K562 (cell line): ENCODE data around the gene NPB. TPM values are rescaled to one million over a fixed set of nuclear protein-coding genes. Genes with fewer than 3 reads are reported as not detected.
A peak's percentile ranks its signal among the peaks of the same experiment; 100 is the strongest.

Experiments used
- CSDE1 ChIP-seq, 2 experiments: fragments of 450-650 bp; IDR thresholded peaks; 2 replicates each; pipeline ENCODE4 v1.6.1; 2016; ENCODE audit warnings: mild to moderate bottlenecking in 1 of 2
- ETS2 ChIP-seq: IDR thresholded peaks from 2 replicates; pipeline ENCODE4 v1.6.1; 2016; ENCODE audit warnings: borderline replicate concordance, missing genetic modification characterization, mild to moderate bottlenecking, moderate library complexity, missing compliant biosample characterization; ENCODE audit not compliant: poor library complexity, severe bottlenecking
- KAT7 ChIP-seq: sonication (generic); formaldehyde crosslinking; IDR thresholded peaks from 2 replicates; pipeline ENCODE4 v1.8.0; 2022; ENCODE audit warnings: missing genetic modification reagents, mild to moderate bottlenecking, borderline replicate concordance
- KLF6 ChIP-seq: fragments of 250-450 bp; sonication (Bioruptor Pico); IDR thresholded peaks from 2 replicates; pipeline ENCODE4 v1.4.0; 2020; ENCODE audit warnings: mild to moderate bottlenecking, moderate library complexity, borderline replicate concordance
- LARP7 ChIP-seq: fragments of 450-650 bp; IDR thresholded peaks from 2 replicates; pipeline ENCODE4 v1.6.1; 2016
- NCOR1 ChIP-seq: fragments of 450-650 bp; IDR thresholded peaks from 2 replicates; pipeline ENCODE4 v1.6.1; 2016; ENCODE audit warnings: mild to moderate bottlenecking, moderate library complexity
- RFX1 ChIP-seq: fragments of 450-650 bp; IDR thresholded peaks from 2 replicates; pipeline ENCODE4 v1.6.1; 2016; ENCODE audit warnings: mild to moderate bottlenecking, moderate library complexity
- SMAD3 ChIP-seq: fragments of 450-650 bp; formaldehyde crosslinking; conservative IDR thresholded peaks from 2 replicates; pipeline ENCODE4 v1.4.0; 2020; ENCODE audit warnings: mild to moderate bottlenecking
- TAF15 ChIP-seq: fragments of 200-400 bp; formaldehyde crosslinking; IDR thresholded peaks from 2 replicates; pipeline ENCODE4 v1.6.1; 2017; ENCODE audit warnings: mild to moderate bottlenecking, low read depth, low read length, moderate library complexity
- YY1 ChIP-seq, 3 experiments: IDR thresholded peaks; 2 replicates each; pipeline ENCODE4 v1.6.1; 2011; ENCODE audit warnings: low read length in 2 of 3, mild to moderate bottlenecking in 2 of 3, moderate library complexity in 2 of 3, borderline replicate concordance in 1 of 3, control low read depth in 1 of 3, low read depth in 1 of 3; ENCODE audit not compliant: insufficient read depth in 3 of 3, insufficient replicate concordance in 2 of 3, control insufficient read depth in 1 of 3, insufficient read length in 1 of 3; ENCODE audit errors: extremely low read depth in 1 of 3
- ZEB2 ChIP-seq: fragments of 450-650 bp; IDR thresholded peaks from 2 replicates; pipeline ENCODE4 v1.6.1; 2016
- ZNF140 ChIP-seq: fragments of 250-450 bp; sonication (Bioruptor Pico); IDR thresholded peaks from 2 replicates; pipeline ENCODE4 v1.8.0; 2021; ENCODE audit warnings: moderate library complexity, mild to moderate bottlenecking, inconsistent platforms
- ZNF41 ChIP-seq: fragments of 250-450 bp; sonication (Bioruptor Pico); conservative IDR thresholded peaks from 2 replicates; pipeline ENCODE4 v1.4.0; 2020; ENCODE audit warnings: mild to moderate bottlenecking
- ZNF561 ChIP-seq: fragments of 450-650 bp; formaldehyde crosslinking; conservative IDR thresholded peaks from 2 replicates; pipeline ENCODE4 v1.4.0; 2020; ENCODE audit warnings: mild to moderate bottlenecking, moderate library complexity
- ZNF586 ChIP-seq: fragments of 450-650 bp; formaldehyde crosslinking; conservative IDR thresholded peaks from 2 replicates; pipeline ENCODE4 v1.4.0; 2020; ENCODE audit warnings: mild to moderate bottlenecking, moderate library complexity
- ZNF79 ChIP-seq: fragments of 250-450 bp; sonication (Bioruptor Pico); IDR thresholded peaks from 2 replicates; pipeline ENCODE4 v1.4.0; 2020; ENCODE audit warnings: low read depth, mild to moderate bottlenecking, moderate library complexity
- polyA plus RNA-seq, 8 experiments: library from polyadenylated mRNA; depleted of rRNA in 4 of 8; stranded (reverse) in 5 of 8; unstranded in 3 of 8; fragments of >200 nt; fragmentation: Nextera tagmentation in 2 of 8; fragmentation: Illumina TruSeq in 1 of 8; extraction: Ambion mirVana in 2 of 8; extraction: Trizol in 1 of 8; gene quantifications; 2 replicates each; pipeline versions ENCODE4 v1.2.1 to v1.2.3, GENCODE V29; 2011 to 2014; ENCODE audit warnings: inconsistent platforms in 1 of 8, missing spikeins in 1 of 8
- total RNA-seq, 7 experiments: library from RNA; depleted of rRNA in 6 of 7; stranded (reverse); fragments of >200 nt in 6 of 7; fragmentation: Illumina TruSeq in 2 of 7; extraction: Trizol in 2 of 7; gene quantifications; 2 replicates each; pipeline versions ENCODE4 v1.2.1 to v1.2.3, GENCODE V29; 2011 to 2021; ENCODE audit warnings: low replicate concordance in 1 of 7
- TF ChIP-seq, protein P1 (sequence below): sonication (generic); formaldehyde crosslinking; IDR thresholded peaks from 2 replicates; pipeline ENCODE4 v1.8.1; 2023; ENCODE audit warnings: mild to moderate bottlenecking, missing genetic modification reagents
- TF ChIP-seq, protein P2 (sequence below): sonication (generic); formaldehyde crosslinking; IDR thresholded peaks from 2 replicates; pipeline ENCODE4 v1.8.0; 2023; ENCODE audit warnings: missing genetic modification reagents, mild to moderate bottlenecking, borderline replicate concordance

Gene NPB
- total and polyA plus RNA-seq, 9 of the 15 experiments (the other 6 are each of a cell fraction or from before 2014, with no cell fraction given) = 0.03 to 0.61 (median 0.14) TPM; not detected in 2

DNA sequence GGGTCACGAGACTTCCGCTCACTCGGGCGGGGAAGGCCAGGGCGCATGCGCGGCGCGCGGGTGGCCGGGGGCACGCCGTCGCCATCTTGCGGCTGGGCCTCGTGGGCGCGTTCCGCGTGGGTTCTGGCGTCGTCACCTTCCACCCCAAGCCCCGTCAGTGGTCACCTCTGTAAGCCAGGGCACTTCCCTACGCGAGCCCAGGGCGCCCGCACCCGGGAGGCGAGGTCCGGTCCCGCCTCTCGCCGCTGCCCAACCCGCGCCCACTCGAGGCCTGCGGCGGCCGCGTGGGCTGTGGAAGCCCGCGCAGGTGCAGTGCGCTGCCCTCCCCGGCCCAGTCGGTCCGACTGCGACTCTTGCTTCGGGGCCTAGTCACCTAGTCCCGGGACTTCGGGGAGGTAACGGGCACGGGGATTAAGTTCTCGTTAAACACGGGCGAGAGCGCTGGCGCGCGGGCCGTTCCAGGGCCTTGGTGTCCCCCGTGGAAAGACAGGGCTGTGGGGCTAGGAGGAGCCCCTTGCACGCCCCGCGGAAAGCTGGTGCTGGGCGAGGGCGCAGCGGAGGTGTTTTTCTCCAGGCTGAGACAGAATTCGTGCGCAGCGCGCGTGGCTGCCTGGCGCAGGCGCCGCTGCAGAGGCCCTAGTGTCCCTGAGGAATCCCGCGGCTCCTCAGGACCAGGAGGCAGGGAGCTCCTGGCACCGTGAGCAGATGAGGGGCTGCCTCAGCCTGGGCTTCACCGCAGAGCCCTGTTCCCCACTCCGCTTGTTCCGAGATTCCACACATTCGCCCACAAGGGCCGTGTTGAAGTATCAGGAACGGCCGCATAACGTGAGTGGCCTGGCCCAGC, 30.4 kb upstream of the NPB start (continued):
- peak; percentile 88 to 97 (median 95) for TF ChIP-seq YY1 (IDR thresholded peaks at IDR 0.05; ENCODE audit: borderline replicate concordance in 1 of 3, control insufficient read depth in 1 of 3, extremely low read depth in 1 of 3, insufficient read depth in 3 of 3, insufficient read length in 1 of 3, insufficient replicate concordance in 2 of 3, low read depth in 1 of 3, low read length in 2 of 3)
- TF ChIP-seq KAT7 (CRISPR knock-in tag) = peak; percentile 98
- TF ChIP-seq LARP7 = 0 out of 2 replicates have a peak, but pooled peaks have one; percentile 18
- TF ChIP-seq ZNF41 (CRISPR knock-in tag) = no peak
- TF ChIP-seq SMAD3 (CRISPR knock-in tag) = peak; percentile 15; the same call in 1 of the 2 replicates
- TF ChIP-seq, protein P1, sequence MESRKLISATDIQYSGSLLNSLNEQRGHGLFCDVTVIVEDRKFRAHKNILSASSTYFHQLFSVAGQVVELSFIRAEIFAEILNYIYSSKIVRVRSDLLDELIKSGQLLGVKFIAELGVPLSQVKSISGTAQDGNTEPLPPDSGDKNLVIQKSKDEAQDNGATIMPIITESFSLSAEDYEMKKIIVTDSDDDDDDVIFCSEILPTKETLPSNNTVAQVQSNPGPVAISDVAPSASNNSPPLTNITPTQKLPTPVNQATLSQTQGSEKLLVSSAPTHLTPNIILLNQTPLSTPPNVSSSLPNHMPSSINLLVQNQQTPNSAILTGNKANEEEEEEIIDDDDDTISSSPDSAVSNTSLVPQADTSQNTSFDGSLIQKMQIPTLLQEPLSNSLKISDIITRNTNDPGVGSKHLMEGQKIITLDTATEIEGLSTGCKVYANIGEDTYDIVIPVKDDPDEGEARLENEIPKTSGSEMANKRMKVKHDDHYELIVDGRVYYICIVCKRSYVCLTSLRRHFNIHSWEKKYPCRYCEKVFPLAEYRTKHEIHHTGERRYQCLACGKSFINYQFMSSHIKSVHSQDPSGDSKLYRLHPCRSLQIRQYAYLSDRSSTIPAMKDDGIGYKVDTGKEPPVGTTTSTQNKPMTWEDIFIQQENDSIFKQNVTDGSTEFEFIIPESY (CRISPR knock-in tag) = 0 out of 2 replicates have a peak, but pooled peaks have one; percentile 27
- TF ChIP-seq, protein P2, sequence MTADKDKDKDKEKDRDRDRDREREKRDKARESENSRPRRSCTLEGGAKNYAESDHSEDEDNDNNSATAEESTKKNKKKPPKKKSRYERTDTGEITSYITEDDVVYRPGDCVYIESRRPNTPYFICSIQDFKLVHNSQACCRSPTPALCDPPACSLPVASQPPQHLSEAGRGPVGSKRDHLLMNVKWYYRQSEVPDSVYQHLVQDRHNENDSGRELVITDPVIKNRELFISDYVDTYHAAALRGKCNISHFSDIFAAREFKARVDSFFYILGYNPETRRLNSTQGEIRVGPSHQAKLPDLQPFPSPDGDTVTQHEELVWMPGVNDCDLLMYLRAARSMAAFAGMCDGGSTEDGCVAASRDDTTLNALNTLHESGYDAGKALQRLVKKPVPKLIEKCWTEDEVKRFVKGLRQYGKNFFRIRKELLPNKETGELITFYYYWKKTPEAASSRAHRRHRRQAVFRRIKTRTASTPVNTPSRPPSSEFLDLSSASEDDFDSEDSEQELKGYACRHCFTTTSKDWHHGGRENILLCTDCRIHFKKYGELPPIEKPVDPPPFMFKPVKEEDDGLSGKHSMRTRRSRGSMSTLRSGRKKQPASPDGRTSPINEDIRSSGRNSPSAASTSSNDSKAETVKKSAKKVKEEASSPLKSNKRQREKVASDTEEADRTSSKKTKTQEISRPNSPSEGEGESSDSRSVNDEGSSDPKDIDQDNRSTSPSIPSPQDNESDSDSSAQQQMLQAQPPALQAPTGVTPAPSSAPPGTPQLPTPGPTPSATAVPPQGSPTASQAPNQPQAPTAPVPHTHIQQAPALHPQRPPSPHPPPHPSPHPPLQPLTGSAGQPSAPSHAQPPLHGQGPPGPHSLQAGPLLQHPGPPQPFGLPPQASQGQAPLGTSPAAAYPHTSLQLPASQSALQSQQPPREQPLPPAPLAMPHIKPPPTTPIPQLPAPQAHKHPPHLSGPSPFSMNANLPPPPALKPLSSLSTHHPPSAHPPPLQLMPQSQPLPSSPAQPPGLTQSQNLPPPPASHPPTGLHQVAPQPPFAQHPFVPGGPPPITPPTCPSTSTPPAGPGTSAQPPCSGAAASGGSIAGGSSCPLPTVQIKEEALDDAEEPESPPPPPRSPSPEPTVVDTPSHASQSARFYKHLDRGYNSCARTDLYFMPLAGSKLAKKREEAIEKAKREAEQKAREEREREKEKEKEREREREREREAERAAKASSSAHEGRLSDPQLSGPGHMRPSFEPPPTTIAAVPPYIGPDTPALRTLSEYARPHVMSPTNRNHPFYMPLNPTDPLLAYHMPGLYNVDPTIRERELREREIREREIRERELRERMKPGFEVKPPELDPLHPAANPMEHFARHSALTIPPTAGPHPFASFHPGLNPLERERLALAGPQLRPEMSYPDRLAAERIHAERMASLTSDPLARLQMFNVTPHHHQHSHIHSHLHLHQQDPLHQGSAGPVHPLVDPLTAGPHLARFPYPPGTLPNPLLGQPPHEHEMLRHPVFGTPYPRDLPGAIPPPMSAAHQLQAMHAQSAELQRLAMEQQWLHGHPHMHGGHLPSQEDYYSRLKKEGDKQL (CRISPR knock-in tag) = no peak
- TF ChIP-seq ETS2 (tag) = no peak
- no peak; the same call in 1 of the 2 replicates for TF ChIP-seq KLF6 (CRISPR knock-in tag)
- no peak for TF ChIP-seq ZNF561 (CRISPR knock-in tag)
- TF ChIP-seq CSDE1 (IDR thresholded peaks at IDR 0.05) = no peak
- TF ChIP-seq NCOR1 = no peak
- no peak for TF ChIP-seq ZNF79 (CRISPR knock-in tag)
- no peak; the same call in 1 of the 2 replicates for TF ChIP-seq TAF15
- TF ChIP-seq ZNF140 = no peak
- peak; percentile 22; the same call in 1 of the 2 replicates for TF ChIP-seq ZEB2
- TF ChIP-seq ZNF586 = no peak
- TF ChIP-seq RFX1 = no peak
